HepG2 (cell line): Measurements from ENCODE around the gene NOTO. TPM values are rescaled to one million over a fixed set of nuclear protein-coding genes. Genes with fewer than 3 reads are reported as not detected.

Experiments used
- BCLAF1 ChIP-seq: fragments of 450-650 bp; IDR thresholded peaks from 2 replicates; pipeline ENCODE4 v1.6.1; 2017; ENCODE audit warnings: mild to moderate bottlenecking
- DR1 ChIP-seq: sonication (generic); formaldehyde crosslinking; IDR thresholded peaks from 2 replicates; pipeline ENCODE4 v1.8.0; 2021; ENCODE audit warnings: mild to moderate bottlenecking, missing genetic modification reagents, inconsistent platforms
- GLI4 ChIP-seq: sonication (generic); formaldehyde crosslinking; IDR thresholded peaks from 2 replicates; pipeline ENCODE4 v1.5.1; 2020; ENCODE audit warnings: missing genetic modification reagents, mild to moderate bottlenecking, moderate library complexity, borderline replicate concordance
- IRF9 ChIP-seq: sonication (generic); formaldehyde crosslinking; IDR thresholded peaks from 2 replicates; pipeline ENCODE4 v1.8.0; 2022; ENCODE audit warnings: missing genetic modification reagents, mild to moderate bottlenecking, borderline replicate concordance
- KMT2A ChIP-seq: sonication (generic); formaldehyde crosslinking; IDR thresholded peaks from 2 replicates; pipeline ENCODE4 v1.4.0; 2020; ENCODE audit warnings: missing genetic modification reagents
- MAX ChIP-seq: IDR thresholded peaks from 2 replicates; pipeline ENCODE4 v1.6.1; 2012; ENCODE audit warnings: inconsistent platforms
- MTA1 ChIP-seq: sonication (generic); formaldehyde crosslinking; IDR thresholded peaks from 2 replicates; pipeline ENCODE4 v1.4.0; 2020; ENCODE audit warnings: missing genetic modification reagents, mild to moderate bottlenecking, borderline replicate concordance
- MXD4 ChIP-seq: IDR thresholded peaks from 2 replicates; pipeline ENCODE4 v1.6.1; 2016; ENCODE audit warnings: mild to moderate bottlenecking, missing biosample characterization, missing genetic modification reagents
- NRL ChIP-seq: sonication (generic); formaldehyde crosslinking; IDR thresholded peaks from 2 replicates; pipeline ENCODE4 v1.5.0; 2020; ENCODE audit warnings: missing genetic modification reagents, mild to moderate bottlenecking, moderate library complexity, borderline replicate concordance
- RXRA ChIP-seq: sonication (generic); formaldehyde crosslinking; IDR thresholded peaks from 2 replicates; pipeline ENCODE4 v1.5.1; 2020; ENCODE audit warnings: missing genetic modification reagents
- RXRB ChIP-seq: IDR thresholded peaks from 2 replicates; pipeline ENCODE4 v1.6.1; 2016; ENCODE audit warnings: borderline replicate concordance, missing genetic modification reagents, missing compliant biosample characterization
- SOX5 ChIP-seq: IDR thresholded peaks from 2 replicates; pipeline ENCODE4 v1.6.1; 2016; ENCODE audit warnings: borderline replicate concordance
- TBX2 ChIP-seq: sonication (generic); formaldehyde crosslinking; IDR thresholded peaks from 2 replicates; pipeline ENCODE4 v1.5.0; 2020; ENCODE audit warnings: missing genetic modification reagents, mild to moderate bottlenecking, borderline replicate concordance
- ZBTB25 ChIP-seq: IDR thresholded peaks from 2 replicates; pipeline ENCODE4 v1.6.1; 2018; ENCODE audit warnings: missing genetic modification reagents
- ZBTB38 ChIP-seq: sonication (generic); formaldehyde crosslinking; IDR thresholded peaks from 2 replicates; pipeline ENCODE4 v1.5.1; 2020; ENCODE audit warnings: mild to moderate bottlenecking, missing genetic modification reagents
- ZBTB7B ChIP-seq: sonication (generic); formaldehyde crosslinking; IDR thresholded peaks from 2 replicates; pipeline ENCODE4 v1.4.0; 2020; ENCODE audit warnings: missing genetic modification reagents
- ZFP1 ChIP-seq: IDR thresholded peaks from 2 replicates; pipeline ENCODE4 v1.6.1; 2016
- ZNF138 ChIP-seq: sonication (generic); formaldehyde crosslinking; IDR thresholded peaks from 2 replicates; pipeline ENCODE4 v1.5.0; 2020; ENCODE audit warnings: mild to moderate bottlenecking, low read depth, missing genetic modification reagents
- ZNF143 ChIP-seq: sonication (generic); formaldehyde crosslinking; IDR thresholded peaks from 2 replicates; pipeline ENCODE4 v1.4.0; 2020; ENCODE audit warnings: missing genetic modification reagents
- ZNF253 ChIP-seq: sonication (generic); formaldehyde crosslinking; IDR thresholded peaks from 2 replicates; pipeline ENCODE4 v1.8.0; 2022; ENCODE audit warnings: mild to moderate bottlenecking, missing genetic modification reagents, borderline replicate concordance
- ZNF33B ChIP-seq: sonication (generic); formaldehyde crosslinking; IDR thresholded peaks from 2 replicates; pipeline ENCODE4 v1.5.1; 2020; ENCODE audit warnings: mild to moderate bottlenecking, missing genetic modification reagents
- ZNF547 ChIP-seq: sonication (generic); formaldehyde crosslinking; IDR thresholded peaks from 2 replicates; pipeline ENCODE4 v1.5.1; 2020; ENCODE audit warnings: mild to moderate bottlenecking, missing genetic modification reagents
- ZNF580 ChIP-seq: IDR thresholded peaks from 2 replicates; pipeline ENCODE4 v1.6.1; 2016; ENCODE audit warnings: low read depth, borderline replicate concordance
- ZNF670 ChIP-seq: sonication (generic); formaldehyde crosslinking; IDR thresholded peaks from 2 replicates; pipeline ENCODE4 v1.8.0; 2022; ENCODE audit warnings: mild to moderate bottlenecking, missing genetic modification reagents, borderline replicate concordance
- ZNF7 ChIP-seq: IDR thresholded peaks from 2 replicates; pipeline ENCODE4 v1.6.1; 2016; ENCODE audit warnings: missing biosample characterization, missing genetic modification reagents
- ZSCAN31 ChIP-seq: sonication (generic); formaldehyde crosslinking; IDR thresholded peaks from 2 replicates; pipeline ENCODE4 v1.5.0; 2020; ENCODE audit warnings: low read depth, mild to moderate bottlenecking, missing genetic modification reagents
- polyA plus RNA-seq, 8 experiments: library from polyadenylated mRNA; depleted of rRNA in 3 of 8; stranded (reverse) in 7 of 8; unstranded in 1 of 8; fragments of >200 nt; fragmentation: Illumina TruSeq in 4 of 8; extraction: Trizol in 4 of 8; gene quantifications; 2 replicates each; pipeline versions ENCODE4 v1.2.1 to v1.2.3, GENCODE V29; 2011 to 2016; ENCODE audit warnings: low read depth in 4 of 8, missing spikeins in 1 of 8, mixed read lengths in 1 of 8; ENCODE audit not compliant: insufficient read depth in 1 of 8
- total RNA-seq, 5 experiments: library from RNA; depleted of rRNA; stranded (reverse); fragments of >200 nt; fragmentation: Illumina TruSeq; extraction: Trizol; gene quantifications; 2 replicates each; pipeline ENCODE4 v1.2.3, GENCODE V29; 2016; ENCODE audit warnings: low read depth in 1 of 5

The NOTO gene
- total and polyA plus RNA-seq, 2 of the 13 experiments (the other 11 are each of a cell fraction or from before 2014, with no cell fraction given) = not detected

GRCh38 chr2:73156539-73157124 is 45.7 kb upstream of the NOTO start (continued):
- TF ChIP-seq IRF9 (CRISPR knock-in tag) = peak; percentile 89; the same call in 1 of the 2 replicates
- TF ChIP-seq ZNF580 = peak; percentile 24; the same call in 1 of the 2 replicates
- no peak for TF ChIP-seq ZBTB25
- TF ChIP-seq ZNF138 (CRISPR knock-in tag) = 0 out of 2 replicates have a peak, but pooled peaks have one; percentile 22
- TF ChIP-seq RXRB (CRISPR knock-in tag) = 0 out of 2 replicates have a peak, but pooled peaks have one; percentile 43
- TF ChIP-seq ZBTB7B (CRISPR knock-in tag) = peak; percentile 95
- TF ChIP-seq ZNF33B (CRISPR knock-in tag) = 0 out of 2 replicates have a peak, but pooled peaks have one; percentile 41
- TF ChIP-seq MTA1 (CRISPR knock-in tag) = peak; percentile 50; the same call in 1 of the 2 replicates
- no peak for TF ChIP-seq ZNF7
- TF ChIP-seq ZFP1 (CRISPR knock-in tag) = 0 out of 2 replicates have a peak, but pooled peaks have one; percentile 40
- no peak for TF ChIP-seq ZNF670 (CRISPR knock-in tag)
- peak; percentile 68; the same call in 1 of the 2 replicates for TF ChIP-seq ZSCAN31 (CRISPR knock-in tag)
- TF ChIP-seq ZNF143 (CRISPR knock-in tag) = no peak
- no peak for TF ChIP-seq SOX5 (CRISPR knock-in tag)
- peak; percentile 45; the same call in 1 of the 2 replicates for TF ChIP-seq MAX
- no peak for TF ChIP-seq DR1
- peak; percentile 62; the same call in 1 of the 2 replicates for TF ChIP-seq RXRA
- TF ChIP-seq ZNF253 (CRISPR knock-in tag) = no peak
- peak; percentile 46; the same call in 1 of the 2 replicates for TF ChIP-seq ZBTB38 (CRISPR knock-in tag)
- 0 out of 2 replicates have a peak, but pooled peaks have one; percentile 41 for TF ChIP-seq KMT2A
- TF ChIP-seq BCLAF1 = no peak
- peak; percentile 37; the same call in 1 of the 2 replicates for TF ChIP-seq TBX2 (CRISPR knock-in tag)
- peak; percentile 77 for TF ChIP-seq ZNF547
- 0 out of 2 replicates have a peak, but pooled peaks have one; percentile 52 for TF ChIP-seq GLI4 (CRISPR knock-in tag)
- no peak; the same call in 1 of the 2 replicates for TF ChIP-seq NRL (CRISPR knock-in tag)
- TF ChIP-seq MXD4 (CRISPR knock-in tag) = peak; percentile 49; the same call in 1 of the 2 replicates
